NCI-H1436 (cell line): ENCODE measurements around the gene PSMA8.
"Not testable (repeated sequence)": the region's sequence is repeated elsewhere in the genome, so short reads cannot be mapped to it uniquely, and the experiment has no call there.

Experiments
- DNase-seq: peaks from one replicate; lab custom pipeline; 2025; lab: John Stamatoyannopoulos, UW

The PSMA8 gene

GRCh38 chr18:26233208-26233607, 99.5 kb downstream of the PSMA8 start:
- no peak for DNase-seq

- not testable (repeated sequence) for DNase-seq
These were observed 103.7 kb downstream of the PSMA8 start for GRCh38 chr18:26237363-26237762.

GRCh38 chr18:26238718-26239117, 105.0 kb downstream of the PSMA8 start:
- DNase-seq, result not testable (repeated sequence)

- not testable (repeated sequence) for DNase-seq
These were observed 108.7 kb downstream of the PSMA8 start for GRCh38 chr18:26242392-26242791.
